Upper lobe of right lung (tissue), 1 donor: ENCODE measurements around the gene CPED1. TPM values are rescaled to one million over a fixed set of nuclear protein-coding genes. Genes with fewer than 3 reads are reported as not detected.

Experiments
- ATAC-seq: fragments of 200-7000 bp; cut with Tn5 transposase; one replicate; pipeline ENCODE4 v1.9.1; 2020; ENCODE audit warnings: mild to moderate bottlenecking, moderate library complexity
- DNase-seq: peaks from one replicate; pipeline ENCODE4 v3.0.0-alpha.2; 2020
- H3K27ac ChIP-seq: fragments of 200-600 bp; one replicate; pipeline ENCODE4 v1.8.0; 2022
- H3K27me3 ChIP-seq: fragments of 200-600 bp; one replicate; pipeline ENCODE4 v1.8.0; 2022; ENCODE audit warnings: mild to moderate bottlenecking
- H3K36me3 ChIP-seq: fragments of 200-600 bp; one replicate; pipeline ENCODE4 v1.8.0; 2022
- H3K4me1 ChIP-seq: fragments of 200-600 bp; one replicate; pipeline ENCODE4 v1.8.0; 2022
- H3K4me3 ChIP-seq: fragments of 200-600 bp; one replicate; pipeline ENCODE4 v1.8.0; 2022; ENCODE audit warnings: mild to moderate bottlenecking
- H3K9me3 ChIP-seq: fragments of 200-600 bp; one replicate; pipeline ENCODE4 v1.8.0; 2022
- intact Hi-C: fragments of 100-400 bp; cut with DNase I; formaldehyde crosslinking; loops from one replicate; pipeline ENCODE4 v1.11.0; 2022
- total RNA-seq: library from RNA; stranded (reverse); fragmentation: NEBNext Ultra II Directional; extraction: Animal tissue kit (Norgen Biotek cat#: 25700); gene quantifications from one replicate; pipeline ENCODE4 v1.2.1, GENCODE V29; 2021
- TF ChIP-seq, protein P1 (sequence below): fragments of 200-600 bp; IDR thresholded peaks from one replicate; pipeline ENCODE4 v1.8.0; 2022; ENCODE audit warnings: antibody characterized with exemption
- donor health status: DM: no; HTN: yes; CAD: no; lungs with severe emphysema.

The CPED1 gene
- total RNA-seq, 1 donor from 2014 or later = 39.2 TPM

DNA sequence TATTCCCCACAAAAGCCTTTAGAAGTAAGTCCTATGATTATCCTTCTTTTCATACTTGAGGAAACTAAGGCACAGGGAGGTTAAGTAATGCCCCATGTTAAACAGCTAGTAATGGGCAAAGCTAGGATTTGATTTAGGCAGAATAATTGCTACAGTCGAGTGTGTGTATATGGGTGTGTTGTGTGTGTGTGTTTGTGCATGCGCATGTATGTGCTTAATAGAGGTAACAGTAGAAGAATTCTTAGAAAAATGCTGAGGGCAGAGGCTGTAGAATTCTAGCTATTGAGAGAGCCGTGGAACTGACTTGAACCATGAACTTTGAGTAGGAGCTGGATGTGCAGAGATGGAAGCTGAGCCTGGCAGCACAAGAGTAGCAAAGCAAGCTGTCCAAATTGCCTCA, 208.9 kb downstream of the CPED1 start:
- Histone ChIP-seq H3K36me3 (no peaks in the 10 kb centered on the region), H3K27me3 (no peaks in the 10 kb centered on the region), H3K9me3 (no peaks in the 10 kb centered on the region), H3K4me3 (no peak overlapping the region), H3K4me1 (no peaks in the 10 kb centered on the region), H3K27ac (no peak overlapping the region)
- no peak for ATAC-seq
- TF ChIP-seq, protein P1, sequence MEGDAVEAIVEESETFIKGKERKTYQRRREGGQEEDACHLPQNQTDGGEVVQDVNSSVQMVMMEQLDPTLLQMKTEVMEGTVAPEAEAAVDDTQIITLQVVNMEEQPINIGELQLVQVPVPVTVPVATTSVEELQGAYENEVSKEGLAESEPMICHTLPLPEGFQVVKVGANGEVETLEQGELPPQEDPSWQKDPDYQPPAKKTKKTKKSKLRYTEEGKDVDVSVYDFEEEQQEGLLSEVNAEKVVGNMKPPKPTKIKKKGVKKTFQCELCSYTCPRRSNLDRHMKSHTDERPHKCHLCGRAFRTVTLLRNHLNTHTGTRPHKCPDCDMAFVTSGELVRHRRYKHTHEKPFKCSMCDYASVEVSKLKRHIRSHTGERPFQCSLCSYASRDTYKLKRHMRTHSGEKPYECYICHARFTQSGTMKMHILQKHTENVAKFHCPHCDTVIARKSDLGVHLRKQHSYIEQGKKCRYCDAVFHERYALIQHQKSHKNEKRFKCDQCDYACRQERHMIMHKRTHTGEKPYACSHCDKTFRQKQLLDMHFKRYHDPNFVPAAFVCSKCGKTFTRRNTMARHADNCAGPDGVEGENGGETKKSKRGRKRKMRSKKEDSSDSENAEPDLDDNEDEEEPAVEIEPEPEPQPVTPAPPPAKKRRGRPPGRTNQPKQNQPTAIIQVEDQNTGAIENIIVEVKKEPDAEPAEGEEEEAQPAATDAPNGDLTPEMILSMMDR = no peak
- intact Hi-C loops = no loop called here
- DNase-seq = no peak

- no peaks in the 10 kb centered on the region for H3K27me3 ChIP-seq
- H3K9me3 ChIP-seq = no peaks in the 10 kb centered on the region
- TF ChIP-seq, protein P1 = no peak
- ATAC-seq = no peak
- H3K36me3 ChIP-seq = no peaks in the 10 kb centered on the region
- intact Hi-C loops = no loop called here
- H3K4me1 ChIP-seq = no peaks in the 10 kb centered on the region
- no peak overlapping the region for H3K4me3 ChIP-seq
- no peak for DNase-seq
- no peak overlapping the region for H3K27ac ChIP-seq
These were observed 210.0 kb downstream of the CPED1 start for GRCh38 chr7:121198502-121198901.

GRCh38 chr7:121202125-121202524, 213.6 kb downstream of the CPED1 start:
- intact Hi-C loops = no loop called here
- ATAC-seq = no peak

GRCh38 chr7:121202834-121203233, 214.3 kb downstream of the CPED1 start:
- H3K9me3 ChIP-seq = no peaks in the 10 kb centered on the region
- TF ChIP-seq, protein P1 = no peak
- H3K27me3 ChIP-seq = no peaks in the 10 kb centered on the region
- no peaks in the 10 kb centered on the region for H3K36me3 ChIP-seq
- DNase-seq (no peak), ATAC-seq (no peak)
- no peak overlapping the region for H3K27ac ChIP-seq
- intact Hi-C loops = no loop called here
- no peak overlapping the region for H3K4me3 ChIP-seq
- H3K4me1 ChIP-seq = no peaks in the 10 kb centered on the region

More at GRCh38 chr7:121202125-121202524, 213.6 kb downstream of the CPED1 start:
- Histone ChIP-seq H3K27ac (no peak overlapping the region), H3K9me3 (no peaks in the 10 kb centered on the region), H3K27me3 (no peaks in the 10 kb centered on the region), H3K4me1 (no peaks in the 10 kb centered on the region), H3K36me3 (no peaks in the 10 kb centered on the region), H3K4me3 (no peak overlapping the region)
- TF ChIP-seq, protein P1 = no peak
- DNase-seq = no peak

- Histone ChIP-seq H3K4me1 (no peaks in the 10 kb centered on the region), H3K27me3 (no peaks in the 10 kb centered on the region), H3K4me3 (no peak overlapping the region), H3K27ac (no peak overlapping the region), H3K36me3 (no peaks in the 10 kb centered on the region), H3K9me3 (no peaks in the 10 kb centered on the region)
- intact Hi-C loops = no loop called here
- TF ChIP-seq, protein P1 = no peak
- ATAC-seq (no peak), DNase-seq (no peak)
These were observed 216.0 kb downstream of the CPED1 start for GRCh38 chr7:121204537-121204936.

DNA sequence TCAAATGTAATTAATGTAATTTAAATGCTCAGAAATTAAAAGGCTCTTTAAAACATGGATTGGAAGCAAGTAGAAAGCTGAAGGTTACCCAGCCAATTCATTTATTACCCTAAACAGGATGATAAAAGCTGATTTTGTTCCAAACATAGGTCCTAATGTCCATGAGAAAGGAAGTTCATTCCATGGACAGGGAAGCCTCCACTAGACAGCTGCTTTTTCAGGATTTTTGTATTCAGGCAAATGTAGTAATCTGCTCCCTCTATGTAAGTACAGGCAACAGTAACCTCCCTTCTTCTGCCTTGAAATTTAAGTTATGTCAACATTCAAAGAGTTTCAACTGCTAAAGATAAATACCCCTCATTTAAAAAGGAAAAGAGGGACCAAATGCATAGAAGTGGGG, 217.3 kb downstream of the CPED1 start:
- Histone ChIP-seq H3K27me3 (no peaks in the 10 kb centered on the region), H3K4me1 (no peaks in the 10 kb centered on the region), H3K4me3 (no peak overlapping the region), H3K9me3 (no peaks in the 10 kb centered on the region), H3K36me3 (no peaks in the 10 kb centered on the region), H3K27ac (no peak overlapping the region)
- DNase-seq = no peak
- intact Hi-C loops = no loop called here
- TF ChIP-seq, protein P1 = no peak
- no peak for ATAC-seq
